Fibroblast of villous mesenchyme (primary cell): ENCODE results near the gene RP2. TPM values are rescaled to one million over a fixed set of nuclear protein-coding genes. Genes with fewer than 3 reads are reported as not detected.

Source experiments
- DNase-seq: peaks from one replicate; pipeline ENCODE4 v3.0.0-alpha.2; 2010; ENCODE audit warnings: low read depth
- H3K4me3 ChIP-seq: 2 replicates; pipeline ENCODE4 v1.5.1; 2011; ENCODE audit warnings: low read depth, mild to moderate bottlenecking, low read length
- CTCF ChIP-seq: IDR thresholded peaks from 2 replicates; pipeline ENCODE4 v1.5.1; 2012; ENCODE audit warnings: low read depth, mild to moderate bottlenecking, low read length; ENCODE audit not compliant: insufficient read depth
- total RNA-seq: library from RNA; depleted of rRNA; stranded (reverse); fragments of >200 nt; gene quantifications from 2 replicates; pipeline ENCODE4 v1.2.3, GENCODE V29; 2012

The RP2 gene
- total RNA-seq, 1 donor = 38.4 TPM

- H3K4me3 ChIP-seq = no peak overlapping the region
- DNase-seq = no peak
- TF ChIP-seq CTCF = no peak
Observed at GRCh38 chrX:46864606-46865005, 27.8 kb downstream of the RP2 start.

GRCh38 chrX:46865281-46865680, 28.4 kb downstream of the RP2 start:
- no peak for TF ChIP-seq CTCF
- no peak overlapping the region for H3K4me3 ChIP-seq
- peak; percentile 64 for DNase-seq

- no peak for DNase-seq
- TF ChIP-seq CTCF = no peak
- no peak overlapping the region for H3K4me3 ChIP-seq
Observed at GRCh38 chrX:46866726-46867125, 29.9 kb downstream of the RP2 start.

DNA sequence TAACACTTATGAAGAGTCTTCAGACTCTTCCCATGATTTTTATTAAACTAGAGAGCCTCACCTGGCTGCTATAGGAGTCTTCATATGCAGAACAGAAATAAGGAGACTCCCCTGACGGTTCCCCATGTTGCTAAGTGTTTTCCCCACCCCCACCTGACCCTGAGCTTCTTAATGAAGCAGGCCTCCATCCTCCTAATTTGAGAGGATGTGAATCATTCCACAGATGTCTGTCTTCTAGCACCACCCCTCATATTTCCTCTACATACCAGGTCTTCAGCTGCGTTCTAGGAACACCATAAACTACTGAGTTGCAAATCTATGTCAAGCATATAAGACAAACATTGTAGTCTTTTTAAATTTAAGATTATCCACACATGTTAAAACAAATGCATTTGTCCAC, 36.9 kb downstream of the RP2 start:
- H3K4me3 ChIP-seq = no peak overlapping the region
- no peak for DNase-seq
- TF ChIP-seq CTCF = no peak

DNA sequence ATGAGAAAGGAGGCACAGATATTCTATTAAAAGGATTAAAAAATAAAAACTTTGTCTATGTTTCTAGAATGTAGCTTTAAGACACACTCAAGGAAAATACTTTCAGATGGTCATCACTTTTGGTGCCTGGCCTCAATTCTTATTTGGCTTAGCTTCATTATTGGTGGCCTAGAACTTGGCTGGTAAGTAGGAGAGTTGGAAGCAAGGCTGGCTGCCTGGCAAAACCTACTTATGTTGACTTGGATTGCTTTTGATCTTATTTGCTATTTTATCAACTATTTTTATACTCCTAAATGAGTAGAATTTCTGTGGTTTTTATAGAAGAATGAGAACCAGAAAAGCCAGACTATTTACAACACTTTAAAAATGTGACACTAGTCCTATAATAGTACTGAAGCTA, 40.1 kb downstream of the RP2 start:
- no peak for DNase-seq
- no peak for TF ChIP-seq CTCF

GRCh38 chrX:46882266-46882665, 45.4 kb downstream of the RP2 start:
- no peak for DNase-seq
- H3K4me3 ChIP-seq = no peak overlapping the region
- no peak for TF ChIP-seq CTCF

More for the DNA sequence above, 40.1 kb downstream of the RP2 start:
- H3K4me3 ChIP-seq = no peak overlapping the region

DNA sequence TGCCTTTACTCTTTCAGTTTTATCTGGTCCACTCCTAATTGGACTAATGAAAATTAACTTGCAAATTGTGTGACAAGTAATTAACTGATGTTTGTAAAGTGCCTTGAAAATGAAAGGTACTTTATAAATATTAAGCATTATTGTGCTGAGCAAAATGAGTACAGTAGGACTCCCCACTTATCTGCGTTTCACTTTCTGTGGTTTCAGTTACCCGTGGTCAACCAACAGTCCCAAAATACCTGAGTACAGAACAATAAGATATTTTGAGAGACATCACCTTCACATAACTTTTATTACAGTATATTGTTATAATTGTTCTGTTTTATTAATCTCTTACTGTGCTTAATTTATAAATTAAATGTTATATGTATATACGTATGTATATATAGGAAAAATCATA, 48.0 kb downstream of the RP2 start:
- DNase-seq = no peak
- H3K4me3 ChIP-seq = no peak overlapping the region
- TF ChIP-seq CTCF = no peak
